GM19463 (cell line): ENCODE measurements around the gene SLC12A7.

ENCODE experiments used
- ATAC-seq: cut with Tn5 transposase; IDR thresholded peaks from one replicate; pipeline ENCODE4 v1.9.1; 2021; ENCODE audit warnings: mild to moderate bottlenecking, moderate library complexity; ENCODE audit not compliant: unreplicated experiment

SLC12A7 gene

GRCh38 chr5:1112596-1113331 is 901 bp upstream of the SLC12A7 start:
- ATAC-seq = no peak

GRCh38 chr5:1111241-1111726 is 579 bp downstream of the SLC12A7 start:
- ATAC-seq = peak; percentile 23

GRCh38 chr5:1110307-1111240 is 1.3 kb downstream of the SLC12A7 start:
- ATAC-seq = peak; percentile 2

GRCh38 chr5:1109542-1110306 is 2.1 kb downstream of the SLC12A7 start:
- ATAC-seq = no peak

- ATAC-seq = no peak
These were observed 3.0 kb downstream of the SLC12A7 start for GRCh38 chr5:1108865-1109174.

GRCh38 chr5:1108023-1108864 is 3.6 kb downstream of the SLC12A7 start:
- no peak for ATAC-seq

- ATAC-seq = no peak
These were observed 4.5 kb downstream of the SLC12A7 start for GRCh38 chr5:1107167-1108022.

GRCh38 chr5:1106385-1107166 is 5.3 kb downstream of the SLC12A7 start:
- ATAC-seq = no peak

- peak; percentile 76 for ATAC-seq
These were observed 6.3 kb downstream of the SLC12A7 start for GRCh38 chr5:1105350-1106265.

- peak; percentile 36 for ATAC-seq
These were observed 7.4 kb downstream of the SLC12A7 start for GRCh38 chr5:1104327-1105006.

GRCh38 chr5:1103505-1104326 is 8.1 kb downstream of the SLC12A7 start:
- ATAC-seq = no peak

GRCh38 chr5:1103093-1103492 is 8.8 kb downstream of the SLC12A7 start:
- no peak for ATAC-seq

GRCh38 chr5:1101961-1102713 is 9.7 kb downstream of the SLC12A7 start:
- no peak for ATAC-seq

- ATAC-seq = no peak
These were observed 10.9 kb downstream of the SLC12A7 start for GRCh38 chr5:1100664-1101574.
